Fibroblast of upper back skin (primary cell): ENCODE measurements around the gene KCNJ10.

Experiments
- DNase-seq: peaks from one replicate; pipeline ENCODE4 v3.0.0-alpha.2; 2013

The KCNJ10 gene

GRCh38 chr1:159955456-159955855 lies 114.5 kb downstream of the KCNJ10 start:
- DNase-seq: no peak

DNA sequence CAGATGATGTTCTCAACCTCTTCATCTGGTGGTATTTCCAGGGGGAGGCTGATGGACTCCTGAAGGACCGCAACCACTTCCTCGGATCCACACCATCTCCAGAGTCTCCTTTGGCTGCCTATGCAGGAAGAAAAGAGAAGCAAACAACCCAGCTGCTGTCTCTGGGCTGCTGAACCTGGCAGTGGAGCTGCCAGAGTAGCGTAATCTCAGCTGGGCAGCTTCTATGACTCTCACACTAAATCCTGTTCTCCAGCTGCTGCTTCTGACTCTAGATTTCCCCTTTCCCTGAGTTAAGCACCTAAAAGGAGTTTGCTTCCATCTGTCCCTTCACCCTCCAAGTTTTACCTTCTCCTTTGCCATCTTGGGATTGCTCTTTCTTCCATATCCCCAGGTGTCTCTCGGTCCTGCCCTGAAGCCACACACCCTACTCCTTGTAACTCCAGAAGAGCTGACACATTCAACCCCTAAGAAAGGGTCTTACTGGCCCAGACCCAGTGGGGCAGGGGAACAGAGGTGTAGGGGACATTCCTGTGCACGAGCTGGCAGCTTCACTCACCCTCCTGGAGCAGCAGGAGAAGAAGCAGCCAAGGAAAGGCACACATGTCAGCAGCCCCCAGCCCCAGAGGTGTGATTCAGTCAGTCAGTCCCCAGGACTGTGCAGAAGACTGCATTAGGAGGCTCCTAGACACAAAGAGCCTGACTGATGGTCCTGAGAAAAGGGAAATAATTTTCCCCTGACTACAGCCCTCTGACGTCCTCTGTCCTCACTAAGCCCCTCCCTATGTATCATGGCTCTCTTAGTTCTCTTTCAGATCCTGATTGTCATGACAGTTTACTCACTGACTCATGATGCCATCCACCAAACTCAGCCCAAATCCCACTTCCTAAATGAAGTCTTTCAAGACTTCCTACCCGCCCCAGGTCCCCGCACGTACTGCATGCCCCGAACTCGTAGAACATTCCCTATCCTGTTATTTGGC lies 116.1 kb downstream of the KCNJ10 start, which contains the start of gene SLAMF9:
Gene SLAMF9, minus strand, starts transcription at position 702 of the 980 bp plus-strand sequence. Its CDS starts 100 bp downstream, at position 602.
- DNase-seq: peak; percentile 48

DNA sequence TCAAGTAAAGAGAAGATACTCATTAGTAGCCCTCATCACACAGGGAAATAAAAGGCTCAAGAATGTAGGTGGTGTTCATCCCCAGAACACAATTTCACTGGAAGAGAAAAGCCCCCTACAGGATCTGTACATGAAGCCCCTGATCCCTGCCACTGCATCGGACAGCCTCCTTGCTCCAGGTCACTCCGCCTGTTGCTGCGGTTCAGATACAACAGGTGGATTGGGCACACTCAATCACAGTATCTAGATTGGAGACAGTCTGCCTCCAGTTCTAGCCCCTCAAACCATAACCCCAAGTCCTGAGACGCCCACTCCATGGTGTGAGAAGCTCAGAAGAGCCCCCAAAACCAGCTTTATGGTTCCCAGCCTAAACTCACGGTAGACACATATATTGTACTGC lies 117.0 kb downstream of the KCNJ10 start:
- no peak for DNase-seq

DNA sequence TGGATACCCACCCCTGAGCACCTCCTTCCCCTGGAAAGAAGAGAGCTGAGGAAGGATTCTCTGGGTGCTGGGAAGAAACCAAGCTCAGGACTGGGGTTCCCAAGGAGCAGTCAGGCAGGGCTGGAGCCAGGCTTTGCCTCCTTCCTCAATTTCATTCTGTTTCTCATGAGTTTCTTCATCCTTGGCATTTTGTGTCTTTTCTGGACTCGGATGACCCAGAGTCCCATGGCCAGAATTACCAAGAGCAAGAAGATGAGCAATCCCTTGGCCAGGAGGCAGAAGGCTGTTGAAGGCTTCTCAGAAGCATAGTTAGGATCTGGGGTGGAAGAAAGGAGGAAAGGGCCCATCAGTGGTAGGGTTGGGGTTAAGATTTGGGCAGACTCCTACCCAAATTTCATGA lies 118.4 kb downstream of the KCNJ10 start:
- DNase-seq: no peak

DNA sequence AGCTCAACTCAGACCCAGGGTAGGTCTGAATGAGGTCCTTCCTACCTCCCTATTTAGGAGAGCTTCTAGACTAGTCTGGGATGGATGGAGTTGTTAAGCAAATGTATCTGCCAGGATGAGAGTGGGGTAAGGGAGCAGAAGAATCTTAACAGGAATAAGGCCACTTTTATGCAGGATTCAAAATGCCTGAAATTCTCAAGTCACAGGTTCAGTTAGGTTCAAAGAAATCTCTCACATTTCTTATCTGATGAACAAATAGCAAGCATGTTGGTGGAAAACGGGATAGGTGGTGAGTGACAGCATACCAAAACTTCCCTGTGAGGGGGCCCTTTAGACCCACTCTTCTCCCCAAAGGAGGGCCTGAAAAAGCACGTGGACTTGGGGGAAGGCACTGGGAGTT lies 118.9 kb downstream of the KCNJ10 start:
- no peak for DNase-seq

DNA sequence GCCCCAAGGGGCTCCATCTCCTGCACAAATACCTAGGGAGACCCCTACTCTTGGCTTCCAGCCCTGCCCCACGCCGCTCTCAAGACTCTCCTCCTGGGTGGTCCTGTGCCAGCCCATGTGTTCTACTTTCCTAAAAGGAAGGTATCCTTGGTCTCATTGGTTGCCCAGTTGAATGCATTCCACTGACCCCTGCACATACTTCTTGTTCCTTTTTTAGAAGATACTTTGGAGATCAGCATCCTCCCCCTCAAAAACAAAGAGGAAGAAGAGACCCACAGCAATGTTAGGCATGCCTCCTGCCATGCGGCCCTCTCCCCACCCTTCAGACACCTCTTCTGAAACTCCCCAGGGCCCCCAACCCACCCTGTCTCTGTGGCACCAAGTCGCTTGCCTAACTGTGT lies 120.0 kb downstream of the KCNJ10 start:
- DNase-seq: no peak

- no peak for DNase-seq
Observed at GRCh38 chr1:159949123-159949522, 120.8 kb downstream of the KCNJ10 start.
